Trophoblast cell (in vitro differentiated cells and primary cell): ENCODE data around the gene TLR6.
A peak's percentile ranks its signal among the peaks of the same experiment; 100 is the strongest.

Experiments used
- DNase-seq, 2 donors: peaks; one replicate each; pipeline ENCODE4 v3.0.0-alpha.2; 2016
- H2AFZ ChIP-seq: 2 replicates; pipeline ENCODE4 v1.6.1; 2013; ENCODE audit warnings: low read length, moderate library complexity, mild to moderate bottlenecking; ENCODE audit not compliant: insufficient read depth, poor library complexity
- H2AK5ac ChIP-seq: 2 replicates; pipeline ENCODE4 v1.6.1; 2013; ENCODE audit warnings: mild to moderate bottlenecking, low read length
- H2BK120ac ChIP-seq: 2 replicates; pipeline ENCODE4 v1.6.1; 2013; ENCODE audit warnings: low read length, mild to moderate bottlenecking, moderate library complexity; ENCODE audit not compliant: insufficient read depth, poor library complexity
- H2BK12ac ChIP-seq: 2 replicates; pipeline ENCODE4 v1.6.1; 2013; ENCODE audit warnings: mild to moderate bottlenecking, low read length, moderate library complexity
- H2BK5ac ChIP-seq: 2 replicates; pipeline ENCODE4 v1.6.1; 2013; ENCODE audit warnings: low read length, low read depth, moderate library complexity, mild to moderate bottlenecking; ENCODE audit not compliant: poor library complexity
- H3K14ac ChIP-seq: 2 replicates; pipeline ENCODE4 v1.6.1; 2013; ENCODE audit warnings: mild to moderate bottlenecking, low read length
- H3K18ac ChIP-seq: 2 replicates; pipeline ENCODE4 v1.6.1; 2013; ENCODE audit warnings: mild to moderate bottlenecking, low read length
- H3K23ac ChIP-seq: 2 replicates; pipeline ENCODE4 v1.6.1; 2013; ENCODE audit warnings: low read length
- H3K27ac ChIP-seq: 2 replicates; pipeline ENCODE4 v1.5.1; 2013; ENCODE audit warnings: low read depth, mild to moderate bottlenecking, inconsistent platforms, low read length, moderate library complexity
- H3K27me3 ChIP-seq: 2 replicates; pipeline ENCODE4 v1.6.1; 2013; ENCODE audit warnings: inconsistent platforms, mild to moderate bottlenecking, low read length, moderate library complexity; ENCODE audit not compliant: insufficient read depth
- H3K36me3 ChIP-seq, 2 experiments: 1 replicate in 1 of 2; 2 replicates in 1 of 2; pipeline ENCODE4 v1.6.1; 2013; ENCODE audit warnings: low read length in 2 of 2, mild to moderate bottlenecking in 2 of 2, moderate library complexity in 1 of 2; ENCODE audit not compliant: insufficient read depth in 2 of 2, control insufficient read depth in 1 of 2
- H3K4ac ChIP-seq: 2 replicates; pipeline ENCODE4 v1.6.1; 2013; ENCODE audit warnings: low read depth, mild to moderate bottlenecking, low read length, moderate library complexity
- H3K4me1 ChIP-seq, 2 experiments: 1 replicate in 1 of 2; 2 replicates in 1 of 2; pipeline ENCODE4 v1.6.1; 2013; ENCODE audit warnings: low read length in 2 of 2, mild to moderate bottlenecking in 2 of 2, moderate library complexity in 1 of 2; ENCODE audit not compliant: insufficient read depth in 2 of 2, control insufficient read depth in 1 of 2
- H3K4me2 ChIP-seq: 2 replicates; pipeline ENCODE4 v1.6.1; 2013; ENCODE audit warnings: inconsistent platforms, mild to moderate bottlenecking, low read length, moderate library complexity
- H3K4me3 ChIP-seq: 2 replicates; pipeline ENCODE4 v1.5.1; 2013; ENCODE audit warnings: mild to moderate bottlenecking, low read depth, low read length, inconsistent platforms
- H3K79me1 ChIP-seq: one replicate; pipeline ENCODE4 v1.6.1; 2013; ENCODE audit warnings: low read length
- H3K79me2 ChIP-seq: 2 replicates; pipeline ENCODE4 v1.6.1; 2013; ENCODE audit warnings: low read length, mild to moderate bottlenecking; ENCODE audit not compliant: control insufficient read depth, insufficient read depth, poor library complexity
- H3K9ac ChIP-seq: 2 replicates; pipeline ENCODE4 v1.6.1; 2013; ENCODE audit warnings: mild to moderate bottlenecking, low read length
- H3K9me3 ChIP-seq: 2 replicates; pipeline ENCODE4 v1.6.1; 2013; ENCODE audit warnings: low read depth, mild to moderate bottlenecking, control low read depth, inconsistent platforms, low read length; ENCODE audit not compliant: insufficient read depth
- H4K12ac ChIP-seq: 2 replicates; pipeline ENCODE4 v1.6.1; 2013; ENCODE audit warnings: low read depth, mild to moderate bottlenecking, low read length, moderate library complexity
- H4K8ac ChIP-seq: 2 replicates; pipeline ENCODE4 v1.6.1; 2013; ENCODE audit warnings: low read depth, mild to moderate bottlenecking, low read length, moderate library complexity
- H4K91ac ChIP-seq: one replicate; pipeline ENCODE4 v1.6.1; 2013; ENCODE audit warnings: low read depth, mild to moderate bottlenecking, low read length, moderate library complexity
- WGBS: extraction: QIAGEN DNeasy Blood & Tissue Kit; methylation state at CpG from one replicate; pipeline ENCODE4 v1.1.7; 2013; ENCODE audit warnings: missing lambda C conversion rate; ENCODE audit not compliant: insufficient read length, insufficient coverage; ENCODE audit errors: extremely low coverage; 5-methylcytosine and 5-hydroxymethylcytosine counted together

Gene TLR6

DNA sequence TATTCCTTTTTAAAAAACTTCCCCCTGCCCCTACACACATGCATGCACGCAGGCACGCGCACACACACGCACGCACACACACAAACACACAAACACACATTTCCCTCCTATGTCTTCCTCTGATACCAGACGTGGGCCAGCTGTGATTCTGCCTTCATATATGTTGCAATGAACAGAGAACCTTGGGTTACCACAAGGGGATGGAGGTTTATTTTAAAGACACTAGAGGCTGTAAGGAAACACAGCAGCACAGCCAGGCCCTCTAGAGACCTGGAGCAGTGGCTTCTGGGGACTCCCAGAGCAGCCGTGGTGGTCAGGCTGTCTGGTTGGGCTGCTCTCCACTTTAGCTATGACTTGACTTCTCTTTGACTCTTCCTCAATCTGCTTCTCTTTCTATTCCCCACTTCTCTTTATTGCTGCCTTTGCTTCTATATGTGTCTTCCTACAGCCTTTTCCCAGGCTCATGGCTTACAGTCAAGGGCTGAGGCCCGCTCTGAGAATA lies 70.7 kb downstream of the TLR6 start:
- H2BK5ac ChIP-seq: no peak overlapping the region
- H2BK12ac ChIP-seq: no peak overlapping the region
- no peak overlapping the region for H4K12ac ChIP-seq
- H3K79me1 ChIP-seq: no peaks in the 10 kb centered on the region
- H3K36me3 ChIP-seq: no peaks in the 10 kb centered on the region
- no peaks in the 10 kb centered on the region for H3K27me3 ChIP-seq
- H3K4me1 ChIP-seq: no peaks in the 10 kb centered on the region
- no peak overlapping the region for H3K27ac ChIP-seq
- no peaks in the 10 kb centered on the region for H3K79me2 ChIP-seq
- no peak overlapping the region for H4K91ac ChIP-seq
- H4K8ac ChIP-seq: no peak overlapping the region
- no peak overlapping the region for H3K18ac ChIP-seq
- WGBS: 100% methylated on average over 1 of the region's 8 CpGs
- no peak overlapping the region for H2AFZ ChIP-seq
- H3K9me3 ChIP-seq: no peaks in the 10 kb centered on the region
- H2AK5ac ChIP-seq: no peak overlapping the region
- no peak overlapping the region for H3K23ac ChIP-seq
- peak in 1 of 2 donors; percentile 14 for DNase-seq
- H2BK120ac ChIP-seq: no peak overlapping the region
- H3K4me3 ChIP-seq: no peak overlapping the region
- H3K4me2 ChIP-seq: no peak overlapping the region
- H3K14ac ChIP-seq: no peak overlapping the region
- no peak overlapping the region for H3K9ac ChIP-seq
- H3K4ac ChIP-seq: no peak overlapping the region

DNA sequence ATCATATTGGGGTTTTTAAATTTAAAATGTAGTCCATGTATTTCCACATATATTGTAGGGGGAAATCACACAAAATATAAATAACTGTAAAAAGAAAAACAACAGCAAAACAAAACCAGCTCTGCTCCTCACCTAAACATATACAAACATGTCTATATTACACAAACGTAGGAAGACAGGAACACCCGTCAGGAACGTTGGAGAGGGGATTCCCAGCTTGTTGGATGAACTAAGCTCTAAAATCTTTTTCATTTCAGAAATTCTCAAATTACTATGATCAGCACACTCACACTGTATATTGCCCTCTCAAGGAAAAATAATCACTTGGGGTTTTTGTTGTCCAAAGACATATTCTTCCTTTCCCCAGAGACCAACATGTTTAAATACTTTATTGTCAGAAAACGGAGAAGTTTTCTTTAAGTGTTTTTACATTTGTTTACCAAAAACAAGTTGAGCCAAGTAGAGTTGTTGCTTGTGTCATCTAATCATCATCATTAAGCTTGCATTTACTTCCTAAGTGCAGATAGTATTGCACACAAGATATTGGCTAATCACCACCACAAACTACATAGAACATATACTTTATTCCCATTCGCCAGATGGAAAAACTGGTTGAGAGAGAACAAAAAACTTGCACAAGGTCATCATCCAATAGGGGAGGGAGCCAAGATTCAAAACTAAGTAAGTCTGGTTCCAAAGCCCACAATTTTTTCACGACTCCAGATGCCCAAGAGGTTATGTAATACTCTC lies 71.4 kb downstream of the TLR6 start:
- Histone ChIP-seq H4K91ac (no peak overlapping the region), H3K9me3 (no peaks in the 10 kb centered on the region), H3K23ac (no peak overlapping the region), H3K79me2 (no peaks in the 10 kb centered on the region), H3K4me3 (no peak overlapping the region), H3K27ac (no peak overlapping the region), H3K27me3 (no peaks in the 10 kb centered on the region), H3K4me1 (no peaks in the 10 kb centered on the region), H3K36me3 (no peaks in the 10 kb centered on the region), H3K9ac (no peak overlapping the region), H3K14ac (no peak overlapping the region), H3K18ac (no peak overlapping the region), H2AK5ac (no peak overlapping the region), H3K4me2 (no peak overlapping the region), H3K4ac (no peak overlapping the region), H2AFZ (no peak overlapping the region), H2BK120ac (no peak overlapping the region), H3K79me1 (no peaks in the 10 kb centered on the region), H2BK5ac (no peak overlapping the region), H2BK12ac (no peak overlapping the region), H4K8ac (no peak overlapping the region), H4K12ac (no peak overlapping the region)
- WGBS: no CpG with 5 or more reads among the region's 6 CpGs
- no peak for DNase-seq

DNA sequence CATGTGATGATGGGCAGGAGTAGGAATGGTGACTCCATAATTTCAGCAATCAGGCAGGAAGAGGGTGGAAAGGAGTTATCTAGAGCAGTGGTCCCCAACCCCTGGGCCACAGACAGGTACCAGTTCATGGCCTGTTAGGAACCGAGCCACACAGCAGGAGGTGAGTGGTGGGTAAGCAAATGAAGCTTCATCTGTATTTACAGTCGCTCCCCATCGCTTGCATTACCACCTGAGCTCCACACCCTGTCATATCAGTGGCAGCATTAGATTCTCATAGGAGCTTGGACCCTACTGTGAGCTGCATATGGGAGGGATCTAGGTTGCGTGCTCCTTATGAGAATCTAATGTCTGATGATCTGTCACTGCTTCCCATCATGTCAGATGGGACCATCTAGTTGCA lies 72.5 kb downstream of the TLR6 start:
- Histone ChIP-seq H3K23ac (peak overlapping the region; percentile 52), H3K27ac (no peak overlapping the region), H2AFZ (no peak overlapping the region), H4K91ac (no peak overlapping the region), H3K4me3 (no peak overlapping the region), H3K27me3 (no peaks in the 10 kb centered on the region), H3K4me2 (no peak overlapping the region), H3K4ac (no peak overlapping the region), H2BK5ac (no peak overlapping the region), H3K79me1 (no peaks in the 10 kb centered on the region), H4K12ac (no peak overlapping the region), H4K8ac (no peak overlapping the region), H3K79me2 (no peaks in the 10 kb centered on the region), H3K4me1 (no peaks in the 10 kb centered on the region), H3K18ac (no peak overlapping the region), H3K9ac (peak overlapping the region; percentile 72), H3K36me3 (no peaks in the 10 kb centered on the region), H3K14ac (no peak overlapping the region), H2AK5ac (no peak overlapping the region), H2BK12ac (no peak overlapping the region), H2BK120ac (no peak overlapping the region), H3K9me3 (no peaks in the 10 kb centered on the region)
- DNase-seq: no peak
- no CpG with 5 or more reads among the region's 4 CpGs for WGBS

DNA sequence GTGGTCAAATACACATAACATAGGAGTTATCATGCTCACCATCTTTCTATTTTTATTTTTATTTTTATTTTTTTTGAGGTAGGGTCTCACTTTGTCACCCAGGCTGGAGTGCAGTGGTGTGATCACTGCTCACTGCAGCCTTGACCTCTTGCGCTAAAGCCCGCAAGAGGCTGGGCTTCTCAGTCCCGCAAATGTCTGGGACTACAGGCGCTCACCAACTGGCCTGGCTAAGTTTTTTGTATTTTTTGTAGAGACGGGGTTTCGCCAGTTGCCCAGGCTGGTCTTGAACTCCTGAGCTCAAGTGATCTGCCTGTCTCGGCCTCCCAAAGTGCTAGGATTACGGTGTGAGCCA lies 73.5 kb downstream of the TLR6 start:
- Histone ChIP-seq H3K14ac (no peak overlapping the region), H4K91ac (no peak overlapping the region), H3K79me1 (no peaks in the 10 kb centered on the region), H3K9me3 (no peaks in the 10 kb centered on the region), H3K18ac (no peak overlapping the region), H3K27ac (no peak overlapping the region), H3K79me2 (no peaks in the 10 kb centered on the region), H3K23ac (no peak overlapping the region), H2BK12ac (no peak overlapping the region), H3K4me3 (no peak overlapping the region), H2AK5ac (no peak overlapping the region), H4K8ac (no peak overlapping the region), H3K4me2 (no peak overlapping the region), H3K4ac (no peak overlapping the region), H2BK5ac (no peak overlapping the region), H4K12ac (no peak overlapping the region), H3K36me3 (no peaks in the 10 kb centered on the region), H3K9ac (no peak overlapping the region), H2AFZ (no peak overlapping the region), H3K27me3 (no peaks in the 10 kb centered on the region), H2BK120ac (no peak overlapping the region), H3K4me1 (no peaks in the 10 kb centered on the region)
- DNase-seq: no peak
- no CpG with 5 or more reads among the region's 8 CpGs for WGBS
